ENCODE measurements around the gene CYB5D1. TPM values are rescaled to one million over a fixed set of nuclear protein-coding genes. Genes with fewer than 3 reads are reported as not detected.

Gene CYB5D1
- total and polyA plus RNA-seq, 2 donors (not counting 1 experiment from before 2014, with no cell fraction given): 6.8 to 6.9 TPM

GRCh38 chr17:7883781-7884386 lies 26.1 kb downstream of the CYB5D1 start:
- Histone ChIP-seq H3K79me2 (ENCODE audit: control insufficient read depth, insufficient read depth, low read length) (peaks cover 15% of the 10 kb centered on the region), H3K4me3 (replicated peaks in 1 of 4; ENCODE audit: control extremely low read depth in 1 of 4, insufficient read depth in 1 of 4, low read depth in 3 of 4, low read length in 4 of 4) (peak overlapping the region in 3 of 4 experiments; percentile 37 to 72 (median 57)), H3K4me1 (ENCODE audit: control insufficient read depth, extremely low read depth, insufficient read depth, low read length) (peaks cover 7% of the 10 kb centered on the region), H3K36me3 (ENCODE audit: control insufficient read depth, insufficient read depth, low read length) (peaks cover 2% of the 10 kb centered on the region), H3K4me2 (ENCODE audit: extremely low read depth, insufficient read depth, low read length) (peak overlapping the region; percentile 70), H3K9me3 (ENCODE audit: control insufficient read depth, insufficient read depth, low read depth, low read length) (no peaks in the 10 kb centered on the region), H3K9ac (ENCODE audit: insufficient read depth, low read length) (no peak overlapping the region), H3K27me3 (ENCODE audit: control insufficient read depth, insufficient read depth, low read length) (no peaks in the 10 kb centered on the region), H3K27ac (ENCODE audit: insufficient read depth, low read length) (peak overlapping the region; percentile 28), H4K20me1 (ENCODE audit: control insufficient read depth, extremely low read depth, insufficient read depth, low read length) (no peaks in the 10 kb centered on the region), H2AFZ (ENCODE audit: low read length) (no peak overlapping the region)
- DNase-seq (ENCODE audit: low read depth in 2 of 2): peak; percentile 57
- TF ChIP-seq CTCF (conservative IDR thresholded peaks at IDR 0.05 in 1 of 2, IDR thresholded peaks at IDR 0.05 in 1 of 2; ENCODE audit: low read depth in 1 of 2, low read length in 2 of 2): no peak
- TF ChIP-seq EZH2 (IDR thresholded peaks at IDR 0.05; ENCODE audit: low read length, missing control alignments): no peak

GRCh38 chr17:7884581-7885366 lies 27.0 kb downstream of the CYB5D1 start:
- Histone ChIP-seq H3K4me2 (ENCODE audit: extremely low read depth, insufficient read depth, low read length) (no peak overlapping the region), H4K20me1 (ENCODE audit: control insufficient read depth, extremely low read depth, insufficient read depth, low read length) (no peaks in the 10 kb centered on the region), H3K9ac (ENCODE audit: insufficient read depth, low read length) (peak overlapping the region; percentile 56), H3K9me3 (ENCODE audit: control insufficient read depth, insufficient read depth, low read depth, low read length) (no peaks in the 10 kb centered on the region), H3K27me3 (ENCODE audit: control insufficient read depth, insufficient read depth, low read length) (no peaks in the 10 kb centered on the region), H3K36me3 (ENCODE audit: control insufficient read depth, insufficient read depth, low read length) (peaks cover under 1% of the 10 kb centered on the region), H3K79me2 (ENCODE audit: control insufficient read depth, insufficient read depth, low read length) (peaks cover 20% of the 10 kb centered on the region), H3K4me3 (replicated peaks in 1 of 4; ENCODE audit: control extremely low read depth in 1 of 4, insufficient read depth in 1 of 4, low read depth in 3 of 4, low read length in 4 of 4) (peak overlapping the region in 3 of 4 experiments; percentile 72 to 84 (median 81)), H3K27ac (ENCODE audit: insufficient read depth, low read length) (no peak overlapping the region), H3K4me1 (ENCODE audit: control insufficient read depth, extremely low read depth, insufficient read depth, low read length) (peaks cover 12% of the 10 kb centered on the region), H2AFZ (ENCODE audit: low read length) (no peak overlapping the region)
- no peak for DNase-seq (ENCODE audit: low read depth in 2 of 2)
- no peak for TF ChIP-seq EZH2 (IDR thresholded peaks at IDR 0.05; ENCODE audit: low read length, missing control alignments)

GRCh38 chr17:7885367-7886226 lies 27.8 kb downstream of the CYB5D1 start:
- H3K9ac ChIP-seq (ENCODE audit: insufficient read depth, low read length): peak overlapping the region; percentile 57
- peaks cover 22% of the 10 kb centered on the region for H3K79me2 ChIP-seq (ENCODE audit: control insufficient read depth, insufficient read depth, low read length)
- peak overlapping the region; percentile 55 for H3K27ac ChIP-seq (ENCODE audit: insufficient read depth, low read length)
- no peaks in the 10 kb centered on the region for H3K27me3 ChIP-seq (ENCODE audit: control insufficient read depth, insufficient read depth, low read length)
- no peaks in the 10 kb centered on the region for H4K20me1 ChIP-seq (ENCODE audit: control insufficient read depth, extremely low read depth, insufficient read depth, low read length)
- no peaks in the 10 kb centered on the region for H3K9me3 ChIP-seq (ENCODE audit: control insufficient read depth, insufficient read depth, low read depth, low read length)
- peaks cover 12% of the 10 kb centered on the region for H3K4me1 ChIP-seq (ENCODE audit: control insufficient read depth, extremely low read depth, insufficient read depth, low read length)
- H3K4me3 ChIP-seq (replicated peaks in 1 of 4; ENCODE audit: control extremely low read depth in 1 of 4, insufficient read depth in 1 of 4, low read depth in 3 of 4, low read length in 4 of 4): peak overlapping the region; percentile 73 to 84 (median 78)
- H3K4me2 ChIP-seq (ENCODE audit: extremely low read depth, insufficient read depth, low read length): peak overlapping the region; percentile 90
- peak overlapping the region; percentile 32 for H2AFZ ChIP-seq (ENCODE audit: low read length)
- DNase-seq (ENCODE audit: low read depth in 2 of 2): peak; percentile 32 to 48
- TF ChIP-seq EZH2 (IDR thresholded peaks at IDR 0.05; ENCODE audit: low read length, missing control alignments) (no peak), CTCF (conservative IDR thresholded peaks at IDR 0.05 in 1 of 2, IDR thresholded peaks at IDR 0.05 in 1 of 2; ENCODE audit: low read depth in 1 of 2, low read length in 2 of 2) (no peak)
- H3K36me3 ChIP-seq (ENCODE audit: control insufficient read depth, insufficient read depth, low read length): peaks cover under 1% of the 10 kb centered on the region

Data from fibroblast of lung (primary cell).